ENCODE results near the gene KCNH1. TPM values are rescaled to one million over a fixed set of nuclear protein-coding genes. Genes with fewer than 3 reads are reported as not detected.
A peak's percentile ranks its signal among the peaks of the same experiment; 100 is the strongest.

The KCNH1 gene
- total and polyA plus RNA-seq, 9 of the 15 experiments (the other 6 are each of a cell fraction or from before 2014, with no cell fraction given) = not detected

- no peak for TF ChIP-seq SPI1 (IDR thresholded peaks at IDR 0.05; ENCODE audit: borderline replicate concordance, low read depth, low read length)
- TF ChIP-seq MEF2D (tag; conservative IDR thresholded peaks at IDR 0.05; ENCODE audit: low read depth) = no peak
- TF ChIP-seq ZBTB26 (CRISPR knock-in tag; IDR thresholded peaks at IDR 0.05) = no peak
- peak; percentile 87 for TF ChIP-seq EHMT2 (IDR thresholded peaks at IDR 0.05)
- no peak for TF ChIP-seq ZHX1 (conservative IDR thresholded peaks at IDR 0.05; ENCODE audit: low read length)
- TF ChIP-seq ZFX (CRISPR knock-in tag; IDR thresholded peaks at IDR 0.05) = no peak
- TF ChIP-seq HDAC3 (IDR thresholded peaks at IDR 0.05; ENCODE audit: borderline replicate concordance, partially characterized antibody) = no peak
- TF ChIP-seq ZNF764 (CRISPR knock-in tag; IDR thresholded peaks at IDR 0.05; ENCODE audit: low read depth) = no peak
- TF ChIP-seq THAP12 (CRISPR knock-in tag; IDR thresholded peaks at IDR 0.05) = no peak
- TF ChIP-seq ELF4 (CRISPR knock-in tag; IDR thresholded peaks at IDR 0.05) = no peak
- no peak for TF ChIP-seq GTF2F1 (IDR thresholded peaks at IDR 0.05; ENCODE audit: low read depth, low read length)
- no peak for TF ChIP-seq HOXB6 (CRISPR knock-in tag; IDR thresholded peaks at IDR 0.05; ENCODE audit: borderline replicate concordance)
- no peak for TF ChIP-seq PCBP2 (IDR thresholded peaks at IDR 0.05; ENCODE audit: low read depth, low read length, poor library complexity, severe bottlenecking)
- TF ChIP-seq GMEB1 (CRISPR knock-in tag; IDR thresholded peaks at IDR 0.05) = no peak
- TF ChIP-seq CXXC5 (CRISPR knock-in tag; IDR thresholded peaks at IDR 0.05) = no peak
- TF ChIP-seq BMI1 (IDR thresholded peaks at IDR 0.05; ENCODE audit: low read length) = no peak
- TF ChIP-seq COPS2 (conservative IDR thresholded peaks at IDR 0.05) = no peak
- TF ChIP-seq CBX1 (IDR thresholded peaks at IDR 0.05; ENCODE audit: low read depth) = no peak
- no peak for TF ChIP-seq ATF6 (CRISPR knock-in tag; IDR thresholded peaks at IDR 0.05)
- TF ChIP-seq ARID1B (IDR thresholded peaks at IDR 0.05) = peak; percentile 61
Observed at GRCh38 chr1:211037095-211037494, 96.9 kb downstream of the KCNH1 start (continued).
